ENCODE results near the gene KIAA0319L.
A peak's percentile ranks its signal among the peaks of the same experiment; 100 is the strongest.
"Not testable (repeated sequence)": the region's sequence is repeated elsewhere in the genome, so short reads cannot be mapped to it uniquely, and the experiment has no call there.

KIAA0319L gene

DNA sequence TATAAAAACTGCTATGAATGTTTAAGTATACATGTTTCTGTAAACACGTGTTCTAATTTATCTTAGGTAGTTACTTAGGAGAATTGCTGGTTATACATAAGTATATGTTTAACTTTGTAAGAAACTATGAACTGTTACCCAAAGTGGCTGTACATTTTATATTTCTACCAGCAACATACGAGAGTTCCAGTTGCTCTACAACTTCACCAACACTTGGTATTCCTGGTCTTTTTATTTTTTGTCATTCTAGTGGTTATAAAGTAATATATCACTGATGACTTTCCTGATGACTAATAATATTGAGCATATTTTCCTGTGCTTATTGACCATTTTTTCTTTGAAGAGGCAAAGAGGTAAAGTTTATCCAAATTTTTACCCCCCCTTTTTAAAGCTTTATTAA is 76.0 kb downstream of the KIAA0319L start:
- DNase-seq: no peak

- no peak for DNase-seq
Measured at GRCh38 chr1:35477870-35478269, 79.3 kb downstream of the KIAA0319L start.

DNA sequence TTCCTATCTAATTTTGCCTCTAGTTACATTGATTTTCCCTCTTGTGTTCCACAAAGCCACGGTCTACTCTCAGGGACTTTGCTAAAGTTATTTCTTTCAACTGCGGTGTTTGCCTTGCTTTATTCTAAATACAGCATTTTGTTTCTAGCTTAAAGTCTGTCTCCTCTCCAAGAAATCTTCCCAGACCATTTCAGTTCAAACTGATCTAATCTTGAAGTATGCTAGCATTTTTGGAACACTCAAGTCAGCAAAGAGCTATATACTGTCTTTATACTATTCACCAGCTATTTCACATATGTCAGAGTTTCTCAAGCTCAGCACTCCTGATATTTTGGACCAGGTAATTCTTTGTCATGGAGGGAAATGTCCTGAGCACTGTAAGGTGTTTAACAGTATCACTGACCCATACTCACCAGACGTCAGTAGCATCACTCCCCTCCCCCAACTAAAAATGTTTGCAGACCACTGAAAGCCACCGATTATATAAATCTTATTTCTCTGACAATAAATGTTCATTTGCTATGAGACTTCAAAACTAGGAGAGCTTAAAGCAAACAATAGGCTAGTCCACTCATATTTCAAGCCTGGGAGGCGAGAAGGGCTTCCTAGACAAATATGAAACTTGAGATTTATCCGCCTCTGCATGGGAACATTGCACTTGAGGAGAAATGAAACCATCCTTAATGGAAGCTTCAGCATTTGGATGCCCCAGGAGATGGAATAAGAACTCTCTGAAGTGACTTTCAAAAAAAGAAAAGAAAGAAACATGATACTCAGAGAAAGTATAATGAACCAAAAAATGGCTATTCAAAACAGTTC is 81.1 kb downstream of the KIAA0319L start:
- no peak for DNase-seq

DNA sequence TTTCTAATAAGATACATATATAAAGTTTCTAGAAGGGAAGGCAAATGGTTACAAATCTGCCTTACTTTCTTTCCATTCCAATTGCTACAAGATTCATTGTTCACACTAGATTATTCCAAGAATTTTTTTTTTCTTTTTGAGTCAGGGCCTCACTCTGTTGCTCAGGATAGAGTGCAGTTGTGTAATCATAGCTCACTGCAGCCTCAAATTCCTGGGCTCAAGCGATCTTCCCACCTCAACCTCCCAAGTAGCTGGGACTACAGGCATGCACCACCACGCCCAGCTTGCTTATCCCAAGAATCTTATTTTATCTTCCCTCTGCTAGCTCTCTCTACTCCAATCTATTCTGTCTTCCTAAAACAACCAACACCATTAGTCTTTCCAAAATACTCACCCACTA is 81.8 kb downstream of the KIAA0319L start:
- no peak for DNase-seq

DNA sequence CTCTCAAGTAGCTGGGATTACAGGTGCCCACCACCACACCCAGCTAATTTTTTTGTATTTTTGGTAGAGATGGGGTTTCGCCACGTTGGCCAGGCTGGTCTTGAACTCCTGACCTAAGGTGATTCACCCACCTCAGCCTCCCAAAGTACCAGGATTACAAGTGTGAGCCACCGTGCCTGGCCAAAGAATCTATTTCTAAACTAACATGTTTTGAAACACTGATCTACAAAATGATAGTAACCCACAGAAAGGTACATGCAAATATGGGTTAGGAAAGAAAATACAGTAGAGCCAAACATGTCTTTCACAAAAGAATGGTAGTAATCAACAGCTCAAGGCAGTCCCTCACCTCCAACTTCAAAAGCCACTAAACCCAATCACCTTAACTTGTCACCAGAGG is 84.0 kb downstream of the KIAA0319L start:
- DNase-seq: not testable (repeated sequence)

- DNase-seq: no peak
Measured at GRCh38 chr1:35470977-35471613, 86.1 kb downstream of the KIAA0319L start.

DNA sequence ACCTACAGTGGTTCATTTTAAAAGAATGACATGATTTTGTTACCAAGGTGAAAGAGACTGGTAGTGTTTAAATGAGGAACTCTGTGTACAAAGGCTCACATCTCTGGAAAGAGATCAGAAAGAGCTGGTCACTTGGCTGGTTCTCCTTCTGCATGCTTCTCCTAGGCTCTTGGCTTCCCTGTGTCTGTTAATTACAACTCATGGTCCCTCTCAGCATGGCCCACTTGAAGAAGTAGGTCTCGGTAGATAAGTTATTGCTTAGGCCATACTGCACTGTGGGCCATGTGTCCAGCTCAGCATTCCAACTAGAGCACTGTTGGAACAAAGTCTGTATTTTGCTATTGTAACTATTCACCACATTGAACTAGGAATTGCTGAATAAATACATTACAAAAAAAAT is 91.1 kb downstream of the KIAA0319L start:
- DNase-seq: no peak

- DNase-seq: not testable (repeated sequence)
Measured at GRCh38 chr1:35463749-35464148, 93.5 kb downstream of the KIAA0319L start.

GRCh38 chr1:35463232-35463631 is 94.0 kb downstream of the KIAA0319L start:
- DNase-seq: no peak

DNA sequence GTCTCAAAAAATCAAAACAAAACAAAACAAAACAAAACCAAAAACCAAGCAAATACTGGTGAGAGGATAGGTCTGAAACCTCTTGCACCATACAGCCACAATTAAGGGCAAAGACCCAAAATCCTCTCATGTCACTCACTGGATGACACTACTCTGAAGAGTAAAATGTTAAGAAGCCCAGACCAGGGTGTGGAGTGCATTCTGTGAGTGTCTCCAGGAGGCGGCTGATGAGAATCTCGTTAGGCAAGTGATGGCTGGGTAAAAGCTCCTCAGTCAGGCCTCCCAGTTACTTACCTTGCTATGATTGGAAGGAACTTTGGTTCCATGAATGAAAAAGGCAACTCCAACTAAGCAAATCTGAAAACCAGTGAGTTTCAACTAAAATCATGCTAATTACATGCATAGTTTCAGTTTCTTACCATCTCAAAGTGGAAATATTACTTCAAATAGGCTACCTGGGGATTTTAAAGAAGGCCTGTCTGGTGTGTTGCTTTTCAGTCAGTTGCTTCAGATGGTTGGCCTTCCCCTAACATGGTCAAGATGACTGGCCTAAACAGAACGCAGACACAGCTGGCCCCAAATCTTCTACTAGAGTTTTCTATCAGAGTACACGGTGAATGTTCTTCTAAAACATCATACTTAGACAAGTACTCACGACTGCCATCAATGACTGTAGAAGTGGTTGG is 95.1 kb downstream of the KIAA0319L start:
- DNase-seq: no peak

DNA sequence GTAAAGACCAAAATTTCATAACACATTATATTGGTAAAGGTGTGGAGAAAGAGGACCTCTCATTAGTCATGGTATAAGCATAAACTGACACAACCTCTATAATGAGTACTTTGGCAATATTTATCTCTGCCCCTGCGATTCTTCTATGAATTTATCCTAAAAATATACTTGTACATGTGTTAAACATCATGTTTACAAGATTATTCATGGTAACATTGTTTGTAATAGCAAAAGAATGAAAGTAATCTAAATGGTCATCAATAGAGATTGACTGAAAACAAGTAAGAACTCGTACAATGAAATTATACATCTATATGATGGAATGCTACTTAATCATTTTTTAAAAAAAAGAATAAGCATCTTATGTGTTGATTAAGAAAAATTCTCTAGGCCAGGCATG is 96.4 kb downstream of the KIAA0319L start:
- DNase-seq: no peak

DNA sequence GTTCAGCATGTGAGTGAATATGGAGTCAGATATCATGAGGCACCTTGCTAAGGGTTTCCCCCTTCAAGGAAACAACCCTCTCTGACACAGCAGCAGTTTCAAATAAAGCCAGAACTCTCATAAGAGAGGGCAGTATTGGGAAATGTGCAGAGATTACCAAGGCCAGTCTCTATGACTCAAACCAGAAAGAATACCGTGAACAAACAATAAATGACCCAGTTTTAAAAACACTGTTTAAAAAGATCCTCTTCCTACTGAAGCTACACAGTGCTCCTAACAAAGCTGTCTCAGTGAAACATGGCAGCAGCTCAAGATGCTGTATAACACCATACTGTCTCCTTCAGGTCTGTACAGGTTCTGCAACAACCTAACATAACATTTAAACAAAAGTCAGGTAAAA is 102.6 kb downstream of the KIAA0319L start:
- no peak for DNase-seq

GRCh38 chr1:35454176-35454575 is 103.0 kb downstream of the KIAA0319L start:
- no peak for DNase-seq

GRCh38 chr1:35453031-35453430 is 104.2 kb downstream of the KIAA0319L start:
- no peak for DNase-seq

GRCh38 chr1:35452106-35452774 is 105.0 kb downstream of the KIAA0319L start:
- peak; percentile 19 for DNase-seq

DNA sequence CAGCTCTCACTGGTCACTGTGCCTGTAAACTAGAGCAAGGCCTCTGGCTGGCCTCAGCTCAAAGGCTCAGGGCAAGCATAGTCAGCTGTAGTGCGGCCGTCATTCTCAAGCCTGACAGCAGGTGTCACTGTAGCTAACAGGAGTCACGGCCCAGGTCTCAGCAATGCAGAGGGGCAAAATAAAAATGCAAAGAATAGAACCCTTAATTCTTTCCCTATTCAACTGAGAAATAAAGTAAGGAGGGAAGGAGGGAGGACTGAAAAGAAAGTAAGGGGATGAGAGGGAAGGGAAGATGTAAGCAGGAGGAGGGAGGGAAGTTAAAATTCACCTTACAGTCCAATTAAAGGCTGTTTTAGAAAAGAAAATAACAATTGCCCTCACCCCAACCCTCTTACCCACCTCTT is 106.1 kb downstream of the KIAA0319L start:
- DNase-seq: peak; percentile 41

DNA sequence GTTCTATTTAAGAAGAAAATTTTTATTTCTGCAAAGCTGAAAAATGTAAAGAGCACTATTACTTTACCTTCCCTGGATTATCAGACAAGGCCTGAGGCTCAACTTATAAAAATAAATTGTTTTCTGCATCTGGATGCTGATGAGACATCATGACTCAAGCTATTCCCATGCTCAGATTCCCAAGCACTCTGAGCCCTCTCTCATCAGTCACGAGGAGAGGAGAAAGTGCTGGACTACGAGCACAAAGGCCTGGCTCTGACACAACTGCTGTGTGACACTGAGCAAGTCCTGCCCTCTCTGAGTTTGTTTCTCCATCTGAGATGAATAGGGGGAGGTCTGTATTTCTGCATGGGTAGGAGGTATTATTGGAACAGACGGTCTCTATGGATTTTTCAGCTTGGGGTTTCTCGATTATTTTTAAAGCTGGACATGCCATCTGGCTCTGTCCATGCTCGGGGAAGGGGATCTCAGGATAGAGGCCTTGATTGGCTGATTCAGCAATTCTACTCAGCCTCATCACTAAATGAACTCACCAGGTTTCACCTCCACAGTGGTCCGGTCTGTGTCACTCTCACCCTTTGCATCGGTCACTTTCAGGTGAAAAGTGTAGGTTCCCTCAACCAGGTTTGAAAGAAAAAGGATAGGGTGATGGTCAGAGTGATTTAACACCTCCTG is 107.7 kb downstream of the KIAA0319L start:
- DNase-seq: no peak

- no peak for DNase-seq
Measured at GRCh38 chr1:35448344-35448801, 108.8 kb downstream of the KIAA0319L start.

DNA sequence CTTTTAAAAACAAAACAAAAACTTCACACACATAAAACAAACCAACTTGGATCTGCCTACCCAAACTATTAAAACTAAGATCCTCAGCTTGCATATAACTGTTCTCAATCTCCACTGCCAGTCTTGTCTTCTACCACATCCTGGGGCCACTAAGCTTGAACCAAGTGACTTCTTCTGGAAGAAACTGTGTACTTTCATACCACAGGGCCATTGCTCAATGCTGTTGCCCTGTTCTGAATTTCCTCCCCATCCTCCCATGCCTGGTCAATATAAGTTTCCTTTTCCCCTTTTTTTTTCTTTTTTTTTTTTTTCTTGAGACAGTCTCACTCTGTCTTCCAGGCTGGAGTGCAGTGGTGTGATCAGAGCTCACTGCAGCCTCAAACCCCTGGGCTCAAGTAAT is 109.9 kb downstream of the KIAA0319L start:
- DNase-seq: no peak

GRCh38 chr1:35444519-35444774 is 112.8 kb downstream of the KIAA0319L start:
- no peak for DNase-seq

GRCh38 chr1:35443768-35444518 is 113.3 kb downstream of the KIAA0319L start:
- no peak for DNase-seq

DNA sequence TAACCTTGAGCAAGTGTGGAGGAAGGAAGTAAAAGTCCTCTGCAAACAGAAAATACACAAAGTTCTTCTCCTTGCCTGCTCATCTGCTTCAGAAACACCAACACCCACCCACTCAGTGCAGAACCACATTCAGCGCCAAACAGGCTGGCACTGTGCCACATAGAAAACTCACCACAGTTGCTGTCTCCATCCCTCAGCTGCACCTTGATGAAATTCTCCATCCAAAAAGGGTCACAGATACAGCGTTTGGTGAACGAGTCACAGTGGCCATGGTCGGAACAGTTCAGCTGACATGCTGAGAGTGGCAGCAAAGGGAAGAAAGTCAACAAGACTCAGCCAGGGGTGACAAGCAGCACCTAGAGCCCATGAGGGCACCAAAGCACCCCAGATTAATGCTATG is 114.5 kb downstream of the KIAA0319L start:
- DNase-seq: no peak

Data from GDM1 (cell line).